ENCODE results near the gene HAVCR2.
"Not testable (repeated sequence)": the region's sequence is repeated elsewhere in the genome, so short reads cannot be mapped to it uniquely, and the experiment has no call there.

Gene HAVCR2

DNA sequence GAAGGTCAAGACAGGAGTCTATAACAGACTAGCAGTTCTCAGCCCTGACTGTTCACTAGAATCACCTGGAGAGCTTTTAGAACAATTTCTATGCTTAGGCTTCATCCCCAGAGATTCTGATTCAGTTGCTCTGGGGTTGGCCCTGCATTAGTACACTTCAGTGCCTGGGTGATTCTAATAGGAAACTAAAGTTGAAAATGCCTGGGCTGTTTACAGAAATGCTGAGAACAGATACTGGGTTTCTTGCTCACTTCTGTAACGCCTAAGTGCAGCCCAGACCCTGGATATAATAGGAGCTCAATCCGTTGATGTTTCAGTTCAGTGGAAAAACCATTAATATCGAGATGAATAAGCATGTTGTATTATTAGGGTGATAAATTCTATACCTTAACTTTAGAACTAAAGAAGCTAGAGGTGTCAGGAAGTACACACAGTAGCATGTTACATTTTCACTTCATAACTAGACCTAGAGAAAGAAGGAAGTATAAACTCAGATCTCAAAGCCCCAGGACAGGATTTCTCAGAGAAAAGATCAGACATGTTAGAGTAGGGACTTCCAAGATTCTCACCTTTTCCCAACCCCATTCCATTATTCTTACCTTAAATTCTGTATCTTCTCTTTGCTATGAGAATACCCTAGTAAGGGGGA, 20.4 kb downstream of the HAVCR2 start:
- no peak for DNase-seq (ENCODE audit: low read depth in 1 of 2, low spot score in 1 of 2)

GRCh38 chr5:157086751-157087359, 22.0 kb downstream of the HAVCR2 start:
- no peak for DNase-seq (ENCODE audit: low read depth in 1 of 2, low spot score in 1 of 2)

DNA sequence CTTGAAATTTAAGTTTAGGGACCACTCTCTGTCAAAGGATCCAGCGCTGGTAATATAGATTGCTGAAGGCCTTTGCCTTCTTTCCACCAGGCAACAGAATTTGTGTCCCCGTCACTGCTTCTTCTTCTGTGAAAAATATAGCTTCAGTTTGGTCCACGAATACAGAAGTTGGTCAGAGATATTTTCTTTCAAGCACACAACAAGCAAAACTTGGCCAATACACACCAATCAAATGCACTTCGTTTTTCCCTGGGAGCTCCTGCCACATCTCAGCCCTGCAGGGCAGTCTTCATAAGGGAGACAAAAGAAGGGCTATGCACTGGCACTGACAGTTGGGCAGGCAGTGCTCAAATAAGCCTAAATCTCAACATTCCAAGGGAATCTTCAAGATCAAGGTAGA, 22.9 kb downstream of the HAVCR2 start:
- no peak for DNase-seq (ENCODE audit: low read depth in 1 of 2, low spot score in 1 of 2)

GRCh38 chr5:157080286-157080685, 28.6 kb downstream of the HAVCR2 start:
- DNase-seq (ENCODE audit: low read depth in 1 of 2, low spot score in 1 of 2) = no peak

- no peak for DNase-seq (ENCODE audit: low read depth in 1 of 2, low spot score in 1 of 2)
These were observed 32.3 kb downstream of the HAVCR2 start for GRCh38 chr5:157076558-157076957.

- no peak for DNase-seq (ENCODE audit: low read depth in 1 of 2, low spot score in 1 of 2)
These were observed 36.3 kb downstream of the HAVCR2 start for GRCh38 chr5:157072508-157072907.

GRCh38 chr5:157069949-157070348, 38.9 kb downstream of the HAVCR2 start:
- no peak for DNase-seq (ENCODE audit: low read depth in 1 of 2, low spot score in 1 of 2)

DNA sequence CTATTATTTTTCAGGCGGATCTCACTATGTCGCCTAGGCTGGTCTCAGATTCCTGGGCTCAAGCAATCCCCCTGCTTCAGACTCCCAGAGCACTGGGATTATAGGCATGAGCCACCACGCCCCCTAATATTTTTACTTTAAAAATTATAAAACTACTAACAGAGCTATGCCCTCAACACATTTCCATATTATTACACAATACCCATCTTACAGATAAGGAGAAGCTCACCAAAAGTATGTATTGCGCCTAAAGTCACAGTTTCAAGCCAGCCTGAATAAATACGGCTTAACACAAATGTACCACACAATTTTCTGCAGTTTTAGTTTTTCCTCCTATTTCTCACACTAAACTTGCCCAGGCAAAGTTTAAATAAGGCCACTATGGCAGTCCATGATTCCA, 40.1 kb downstream of the HAVCR2 start:
- DNase-seq (ENCODE audit: low read depth in 1 of 2, low spot score in 1 of 2) = no peak

DNA sequence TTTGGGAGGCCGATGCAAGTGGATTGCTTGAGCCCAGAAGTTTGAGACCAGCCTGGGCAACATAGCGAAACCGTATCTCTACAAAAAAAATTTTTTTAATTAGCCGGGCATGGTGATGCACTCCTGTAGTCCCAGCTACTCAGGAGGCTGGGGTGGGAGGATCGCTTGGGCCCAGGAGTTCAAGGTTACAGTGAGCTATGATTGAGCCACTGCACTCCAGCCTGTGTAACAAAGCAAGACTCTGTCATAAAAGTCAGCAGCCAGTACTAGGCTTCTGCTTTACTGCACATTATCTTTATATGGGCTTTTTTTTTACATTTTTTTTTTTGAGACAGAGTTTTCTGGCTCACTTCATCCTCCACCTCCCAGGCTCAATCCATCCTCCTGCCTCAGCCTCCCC, 40.5 kb downstream of the HAVCR2 start:
- no peak for DNase-seq (ENCODE audit: low read depth in 1 of 2, low spot score in 1 of 2)

DNA sequence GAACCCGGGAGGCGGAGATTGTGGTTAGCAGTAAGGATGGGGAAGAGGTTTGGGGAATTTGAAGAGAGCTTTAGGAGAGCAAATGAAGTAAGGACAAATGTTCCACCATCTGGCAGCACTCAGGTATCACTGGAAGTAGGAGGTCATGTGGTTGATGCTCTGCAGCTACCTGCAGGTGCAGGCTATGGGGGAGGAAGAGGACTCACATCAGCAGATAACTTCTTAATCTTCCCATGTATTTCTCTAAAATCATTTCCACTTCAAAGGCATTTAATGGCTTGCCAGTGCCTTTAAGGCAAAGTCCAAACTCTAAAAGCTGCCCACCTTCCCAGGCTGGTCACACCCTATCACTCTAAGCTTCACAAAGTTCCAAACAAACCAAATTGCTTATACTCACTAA, 41.8 kb downstream of the HAVCR2 start:
- no peak for DNase-seq (ENCODE audit: low read depth in 1 of 2, low spot score in 1 of 2)

DNA sequence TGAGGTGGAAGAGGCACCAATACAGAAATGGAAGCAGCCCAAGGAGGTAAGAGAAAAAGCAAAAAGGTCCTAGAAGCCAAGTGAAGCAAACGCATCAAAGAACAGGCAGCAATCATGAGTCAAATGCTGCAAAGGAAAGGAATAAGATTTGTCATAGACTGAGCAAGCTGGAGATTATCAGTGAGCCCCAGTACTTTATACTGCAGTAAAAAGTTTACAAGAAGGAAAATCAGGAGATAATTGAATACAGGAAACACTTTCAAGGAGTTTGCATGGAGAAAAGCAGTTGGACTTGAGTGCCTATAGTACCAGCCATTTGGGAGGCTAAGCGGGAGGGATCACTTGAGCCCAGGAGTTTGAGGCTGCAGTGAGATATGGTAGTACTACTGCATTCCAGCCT, 42.8 kb downstream of the HAVCR2 start:
- no peak for DNase-seq (ENCODE audit: low read depth in 1 of 2, low spot score in 1 of 2)

DNA sequence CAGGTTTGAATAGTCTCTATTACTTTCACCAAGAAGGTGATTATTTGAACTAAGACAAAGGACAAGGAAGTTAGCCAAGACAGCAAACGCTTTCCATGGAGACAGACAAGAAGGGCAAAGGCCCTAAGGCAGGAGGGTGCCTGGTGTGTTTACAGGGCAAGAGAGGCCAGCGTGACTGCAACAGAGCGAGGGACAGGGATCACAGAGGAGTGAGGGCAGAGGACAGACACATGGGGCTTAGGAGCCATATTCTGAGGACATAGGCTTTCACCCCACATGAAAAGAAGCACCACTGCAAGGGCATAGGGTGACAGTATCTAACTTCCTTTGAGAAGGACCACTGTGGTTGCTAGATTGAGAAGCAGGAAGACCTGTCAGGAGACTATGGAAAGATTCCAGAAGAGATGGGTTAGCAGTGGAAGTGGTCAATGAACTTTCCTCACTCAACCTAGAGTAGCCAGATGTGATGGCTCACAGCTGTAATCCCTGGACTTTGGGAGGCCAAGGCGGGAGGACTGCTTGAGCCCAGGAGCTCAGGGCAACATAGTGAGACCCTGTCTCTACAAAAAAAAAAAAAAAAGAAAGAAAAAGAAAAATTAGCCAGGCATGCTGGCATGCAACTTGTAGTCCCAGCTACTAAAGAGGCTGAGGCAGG, 44.9 kb downstream of the HAVCR2 start:
- no peak for DNase-seq (ENCODE audit: low read depth in 1 of 2, low spot score in 1 of 2)

DNA sequence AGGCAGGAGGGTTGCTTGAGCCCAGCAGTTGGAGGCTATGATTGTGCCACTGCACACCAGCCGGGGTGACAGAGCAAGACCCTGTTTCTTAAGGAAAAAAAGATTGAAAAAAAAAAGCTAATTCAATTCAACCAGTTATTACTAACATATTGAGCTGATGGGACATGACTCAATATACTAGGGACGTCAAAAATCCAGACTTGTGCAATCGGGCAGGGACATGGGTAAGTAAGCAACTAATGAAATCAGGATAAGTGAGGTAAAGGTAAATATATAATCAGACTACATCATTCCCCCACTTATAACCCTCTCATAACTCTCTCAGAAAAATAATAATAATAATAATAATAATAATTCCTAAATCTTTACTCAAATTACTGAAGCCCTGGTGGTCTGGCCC, 49.0 kb downstream of the HAVCR2 start:
- DNase-seq (ENCODE audit: low read depth in 1 of 2, low spot score in 1 of 2) = no peak

- DNase-seq (ENCODE audit: low read depth in 1 of 2, low spot score in 1 of 2) = no peak
These were observed 49.7 kb downstream of the HAVCR2 start, which contains the start of gene HAVCR1 for GRCh38 chr5:157059093-157059539. TSS of gene HAVCR1 (minus strand) at chr5:157059116. CDS start at chr5:157057943, 1,173 bp downstream.

- DNase-seq (ENCODE audit: low read depth in 1 of 2, low spot score in 1 of 2) = no peak
These were observed 51.1 kb downstream of the HAVCR2 start for GRCh38 chr5:157057459-157058370.

GRCh38 chr5:157056848-157057247, 52.0 kb downstream of the HAVCR2 start:
- not testable (repeated sequence) for DNase-seq (ENCODE audit: low read depth in 1 of 2, low spot score in 1 of 2)

DNA sequence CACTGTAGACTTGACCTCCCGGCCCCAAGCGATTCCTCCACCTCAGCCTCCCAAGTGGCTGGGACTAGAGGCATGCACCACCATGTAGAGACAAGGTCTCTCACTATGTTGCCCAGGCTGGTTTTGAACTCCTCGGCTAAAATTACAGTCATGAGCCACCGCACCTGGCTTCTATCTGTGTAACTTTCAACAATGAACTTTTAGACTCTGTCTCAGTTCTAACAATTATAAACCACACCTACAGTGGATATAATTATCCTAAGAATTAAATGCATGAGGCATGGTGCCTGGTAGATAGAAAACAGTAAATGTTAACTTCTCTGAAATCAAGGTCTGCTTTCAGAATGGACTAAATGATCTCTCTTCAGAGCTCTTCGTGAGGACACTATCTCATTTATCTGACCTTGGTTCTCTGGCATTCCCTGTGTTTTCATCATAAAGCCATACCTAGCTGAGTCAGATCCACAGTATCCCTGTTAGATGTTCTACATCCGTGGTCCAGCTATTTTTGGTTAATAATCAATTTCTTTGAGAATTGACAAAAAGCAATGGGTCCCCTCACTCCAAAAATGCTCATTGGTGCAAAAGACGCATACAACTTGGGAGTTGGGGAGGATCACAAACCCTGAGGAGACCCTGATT, 57.1 kb downstream of the HAVCR2 start:
- no peak for DNase-seq (ENCODE audit: low read depth in 1 of 2, low spot score in 1 of 2)

GRCh38 chr5:157050050-157050449, 58.8 kb downstream of the HAVCR2 start:
- no peak for DNase-seq (ENCODE audit: low read depth in 1 of 2, low spot score in 1 of 2)

GRCh38 chr5:157049605-157050004, 59.2 kb downstream of the HAVCR2 start:
- DNase-seq (ENCODE audit: low read depth in 1 of 2, low spot score in 1 of 2) = no peak

DNA sequence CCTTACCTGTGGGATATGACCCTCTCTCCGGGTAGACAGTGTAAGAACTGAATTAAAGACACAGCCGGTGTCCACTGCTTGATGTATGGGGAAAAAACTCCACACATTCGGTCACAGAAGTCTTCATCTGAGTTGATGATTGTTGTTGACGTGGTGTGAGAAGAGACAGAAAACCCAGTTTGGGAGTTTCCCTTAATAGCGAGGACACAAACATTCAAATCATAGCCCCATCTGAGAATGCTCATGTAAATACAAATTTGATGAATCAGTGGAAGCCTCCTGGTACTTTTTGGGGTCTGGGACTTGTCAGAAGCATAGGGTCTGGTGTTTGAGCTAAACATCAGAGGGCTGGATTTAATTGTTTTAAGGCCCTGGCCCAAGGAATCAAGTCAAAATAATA, 60.9 kb downstream of the HAVCR2 start:
- DNase-seq (ENCODE audit: low read depth in 1 of 2, low spot score in 1 of 2) = no peak

GRCh38 chr5:157047016-157047415, 61.8 kb downstream of the HAVCR2 start:
- not testable (repeated sequence) for DNase-seq (ENCODE audit: low read depth in 1 of 2, low spot score in 1 of 2)
